HepG2 (cell line): Measurements from ENCODE around the gene ATXN1L. TPM values are rescaled to one million over a fixed set of nuclear protein-coding genes. Genes with fewer than 3 reads are reported as not detected.
A peak's percentile ranks its signal among the peaks of the same experiment; 100 is the strongest.

Experiments used
- CHD4 ChIP-seq: fragments of 200-600 bp; sonication (generic); IDR thresholded peaks from 2 replicates; pipeline ENCODE4 v1.7.0; 2017; ENCODE audit warnings: mild to moderate bottlenecking, low read length, borderline replicate concordance
- DMTF1 ChIP-seq: sonication (generic); formaldehyde crosslinking; IDR thresholded peaks from 2 replicates; pipeline ENCODE4 v1.4.0; 2020; ENCODE audit warnings: mild to moderate bottlenecking, missing genetic modification reagents
- EEA1 ChIP-seq: sonication (generic); formaldehyde crosslinking; IDR thresholded peaks from 2 replicates; pipeline ENCODE4 v1.5.1; 2020; ENCODE audit warnings: mild to moderate bottlenecking, missing genetic modification reagents, borderline replicate concordance
- HCFC1 ChIP-seq: fragments of 150-350 bp; IDR thresholded peaks from 2 replicates; pipeline ENCODE4 v1.6.1; 2014; ENCODE audit warnings: low read depth, low read length
- HOXA7 ChIP-seq: sonication (generic); formaldehyde crosslinking; IDR thresholded peaks from 2 replicates; pipeline ENCODE4 v1.8.1; 2022; ENCODE audit warnings: mild to moderate bottlenecking, missing genetic modification reagents, moderate library complexity
- MYPOP ChIP-seq: sonication (generic); formaldehyde crosslinking; IDR thresholded peaks from 2 replicates; pipeline ENCODE4 v1.8.1; 2023; ENCODE audit warnings: mild to moderate bottlenecking, moderate library complexity, missing genetic modification reagents
- NFIB ChIP-seq: sonication (generic); formaldehyde crosslinking; IDR thresholded peaks from 2 replicates; pipeline ENCODE4 v1.9.0; 2021; ENCODE audit warnings: missing genetic modification reagents, mild to moderate bottlenecking, borderline replicate concordance
- ONECUT2 ChIP-seq: sonication (generic); formaldehyde crosslinking; IDR thresholded peaks from 2 replicates; pipeline ENCODE4 v1.4.0; 2020; ENCODE audit warnings: missing genetic modification reagents
- PBX2 ChIP-seq: IDR thresholded peaks from 2 replicates; pipeline ENCODE4 v1.6.1; 2016; ENCODE audit warnings: control low read depth
- RNF2 ChIP-seq: fragments of 450-650 bp; conservative IDR thresholded peaks from 2 replicates; pipeline ENCODE4 v1.6.1; 2016; ENCODE audit warnings: low read depth
- SOX6 ChIP-seq, 2 experiments: fragments of 450-650 bp in 1 of 2; sonication (generic) in 1 of 2; formaldehyde crosslinking in 1 of 2; IDR thresholded peaks; 2 replicates each; pipeline versions ENCODE4 v1.4.0 to v1.6.1; 2017 to 2020; ENCODE audit warnings: antibody characterized with exemption in 1 of 2, mild to moderate bottlenecking in 1 of 2, missing genetic modification reagents in 1 of 2
- SRSF4 ChIP-seq: fragments of 200-400 bp; formaldehyde crosslinking; IDR thresholded peaks from one replicate; pipeline ENCODE4 v1.6.1; 2018; ENCODE audit warnings: mild to moderate bottlenecking, low read depth, low read length, moderate library complexity; ENCODE audit not compliant: poor library complexity, severe bottlenecking
- ZNF660 ChIP-seq: sonication (generic); formaldehyde crosslinking; IDR thresholded peaks from 2 replicates; pipeline ENCODE4 v1.5.1; 2020; ENCODE audit warnings: mild to moderate bottlenecking, low read depth, missing genetic modification reagents, borderline replicate concordance
- polyA plus RNA-seq, 8 experiments: library from polyadenylated mRNA; depleted of rRNA in 3 of 8; stranded (reverse) in 7 of 8; unstranded in 1 of 8; fragments of >200 nt; fragmentation: Illumina TruSeq in 4 of 8; extraction: Trizol in 4 of 8; gene quantifications; 2 replicates each; pipeline versions ENCODE4 v1.2.1 to v1.2.3, GENCODE V29; 2011 to 2016; ENCODE audit warnings: low read depth in 4 of 8, missing spikeins in 1 of 8, mixed read lengths in 1 of 8; ENCODE audit not compliant: insufficient read depth in 1 of 8
- total RNA-seq, 5 experiments: library from RNA; depleted of rRNA; stranded (reverse); fragments of >200 nt; fragmentation: Illumina TruSeq; extraction: Trizol; gene quantifications; 2 replicates each; pipeline ENCODE4 v1.2.3, GENCODE V29; 2016; ENCODE audit warnings: low read depth in 1 of 5
- TF ChIP-seq, protein P1 (sequence below), 2 experiments: fragments of 450-650 bp in 1 of 2; sonication (generic) in 1 of 2; formaldehyde crosslinking in 1 of 2; IDR thresholded peaks; 2 replicates each; pipeline versions ENCODE4 v1.6.1 to v1.8.0; 2016 to 2022; ENCODE audit warnings: antibody characterized with exemption in 1 of 2, mild to moderate bottlenecking in 1 of 2, missing genetic modification reagents in 1 of 2

ATXN1L gene
- total and polyA plus RNA-seq, 2 of the 13 experiments (the other 11 are each of a cell fraction or from before 2014, with no cell fraction given): 20.0 to 22.4 TPM

DNA sequence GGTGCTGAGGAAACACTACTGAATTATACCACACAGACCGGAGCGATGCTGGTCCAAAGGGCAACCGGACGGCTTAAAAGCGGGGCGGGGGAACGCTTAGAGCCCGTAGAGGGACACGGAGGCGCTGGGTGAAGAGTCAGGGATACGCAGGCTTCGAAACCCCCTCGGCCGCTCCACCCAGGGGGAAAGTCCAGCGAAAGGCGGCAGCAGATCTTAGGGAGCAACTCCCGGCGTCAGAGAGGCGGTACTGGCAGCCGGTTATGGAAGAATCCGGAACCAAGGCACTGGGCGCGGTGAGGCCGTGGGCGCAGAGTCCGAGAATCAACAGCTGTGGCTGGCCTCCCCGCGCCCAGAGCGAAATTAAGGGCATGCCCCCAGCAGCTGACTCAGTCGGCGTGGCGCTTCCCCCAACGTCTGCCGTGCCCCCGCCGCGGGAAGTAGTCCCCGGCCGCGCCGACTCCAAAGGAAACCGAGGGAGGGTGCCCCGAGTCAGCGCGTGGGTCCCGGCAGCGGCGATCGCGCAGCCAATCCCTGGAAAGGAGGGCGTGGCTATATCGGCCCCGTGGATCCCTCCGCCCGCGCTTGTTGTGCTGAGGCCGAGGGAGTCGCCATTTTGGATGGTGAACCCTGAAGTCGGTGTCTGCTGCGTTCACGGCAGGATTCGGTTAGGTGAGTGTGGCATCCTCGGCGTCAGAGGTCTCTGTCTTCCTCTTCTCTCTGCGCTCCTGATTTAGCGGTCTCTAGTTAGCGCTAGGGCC, 49.3 kb downstream of the ATXN1L start, which contains the start of gene IST1 (continued):
- no peak for TF ChIP-seq HOXA7 (CRISPR knock-in tag)
- TF ChIP-seq ZNF660: no peak
- peak; percentile 91 for TF ChIP-seq MYPOP (CRISPR knock-in tag)
- 0 out of 2 replicates have a peak, but pooled peaks have one; percentile 23 for TF ChIP-seq EEA1
- TF ChIP-seq CHD4: no peak
- TF ChIP-seq NFIB (CRISPR knock-in tag): no peak
- TF ChIP-seq SRSF4: no peak
- no peak for TF ChIP-seq SOX6 (IDR thresholded peaks at IDR 0.05)
- peak; percentile 88 for TF ChIP-seq SOX6 (CRISPR knock-in tag; IDR thresholded peaks at IDR 0.05)
- no peak for TF ChIP-seq PBX2
- no peak for TF ChIP-seq ONECUT2 (CRISPR knock-in tag)
- peak; percentile 52; the same call in 1 of the 2 replicates for TF ChIP-seq HCFC1
- peak; percentile 88; the same call in 1 of the 2 replicates for TF ChIP-seq RNF2
- TF ChIP-seq, protein P1, sequence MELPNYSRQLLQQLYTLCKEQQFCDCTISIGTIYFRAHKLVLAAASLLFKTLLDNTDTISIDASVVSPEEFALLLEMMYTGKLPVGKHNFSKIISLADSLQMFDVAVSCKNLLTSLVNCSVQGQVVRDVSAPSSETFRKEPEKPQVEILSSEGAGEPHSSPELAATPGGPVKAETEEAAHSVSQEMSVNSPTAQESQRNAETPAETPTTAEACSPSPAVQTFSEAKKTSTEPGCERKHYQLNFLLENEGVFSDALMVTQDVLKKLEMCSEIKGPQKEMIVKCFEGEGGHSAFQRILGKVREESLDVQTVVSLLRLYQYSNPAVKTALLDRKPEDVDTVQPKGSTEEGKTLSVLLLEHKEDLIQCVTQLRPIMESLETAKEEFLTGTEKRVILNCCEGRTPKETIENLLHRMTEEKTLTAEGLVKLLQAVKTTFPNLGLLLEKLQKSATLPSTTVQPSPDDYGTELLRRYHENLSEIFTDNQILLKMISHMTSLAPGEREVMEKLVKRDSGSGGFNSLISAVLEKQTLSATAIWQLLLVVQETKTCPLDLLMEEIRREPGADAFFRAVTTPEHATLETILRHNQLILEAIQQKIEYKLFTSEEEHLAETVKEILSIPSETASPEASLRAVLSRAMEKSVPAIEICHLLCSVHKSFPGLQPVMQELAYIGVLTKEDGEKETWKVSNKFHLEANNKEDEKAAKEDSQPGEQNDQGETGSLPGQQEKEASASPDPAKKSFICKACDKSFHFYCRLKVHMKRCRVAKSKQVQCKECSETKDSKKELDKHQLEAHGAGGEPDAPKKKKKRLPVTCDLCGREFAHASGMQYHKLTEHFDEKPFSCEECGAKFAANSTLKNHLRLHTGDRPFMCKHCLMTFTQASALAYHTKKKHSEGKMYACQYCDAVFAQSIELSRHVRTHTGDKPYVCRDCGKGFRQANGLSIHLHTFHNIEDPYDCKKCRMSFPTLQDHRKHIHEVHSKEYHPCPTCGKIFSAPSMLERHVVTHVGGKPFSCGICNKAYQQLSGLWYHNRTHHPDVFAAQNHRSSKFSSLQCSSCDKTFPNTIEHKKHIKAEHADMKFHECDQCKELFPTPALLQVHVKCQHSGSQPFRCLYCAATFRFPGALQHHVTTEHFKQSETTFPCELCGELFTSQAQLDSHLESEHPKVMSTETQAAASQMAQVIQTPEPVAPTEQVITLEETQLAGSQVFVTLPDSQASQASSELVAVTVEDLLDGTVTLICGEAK (IDR thresholded peaks at IDR 0.05): no peak
- TF ChIP-seq, protein P1 (CRISPR knock-in tag; IDR thresholded peaks at IDR 0.05): peak; percentile 97
- 0 out of 2 replicates have a peak, but pooled peaks have one; percentile 61 for TF ChIP-seq DMTF1
